NCI-H2227 treated with DMSO at 0.1 percent for 48 hours (cell line): Measurements from ENCODE around the gene TRAF3IP3.
"Not testable (repeated sequence)": the region's sequence is repeated elsewhere in the genome, so short reads cannot be mapped to it uniquely, and the experiment has no call there.

Experiments
- DNase-seq: peaks from one replicate; lab custom pipeline; 2025; lab: John Stamatoyannopoulos, UW

Gene TRAF3IP3

DNA sequence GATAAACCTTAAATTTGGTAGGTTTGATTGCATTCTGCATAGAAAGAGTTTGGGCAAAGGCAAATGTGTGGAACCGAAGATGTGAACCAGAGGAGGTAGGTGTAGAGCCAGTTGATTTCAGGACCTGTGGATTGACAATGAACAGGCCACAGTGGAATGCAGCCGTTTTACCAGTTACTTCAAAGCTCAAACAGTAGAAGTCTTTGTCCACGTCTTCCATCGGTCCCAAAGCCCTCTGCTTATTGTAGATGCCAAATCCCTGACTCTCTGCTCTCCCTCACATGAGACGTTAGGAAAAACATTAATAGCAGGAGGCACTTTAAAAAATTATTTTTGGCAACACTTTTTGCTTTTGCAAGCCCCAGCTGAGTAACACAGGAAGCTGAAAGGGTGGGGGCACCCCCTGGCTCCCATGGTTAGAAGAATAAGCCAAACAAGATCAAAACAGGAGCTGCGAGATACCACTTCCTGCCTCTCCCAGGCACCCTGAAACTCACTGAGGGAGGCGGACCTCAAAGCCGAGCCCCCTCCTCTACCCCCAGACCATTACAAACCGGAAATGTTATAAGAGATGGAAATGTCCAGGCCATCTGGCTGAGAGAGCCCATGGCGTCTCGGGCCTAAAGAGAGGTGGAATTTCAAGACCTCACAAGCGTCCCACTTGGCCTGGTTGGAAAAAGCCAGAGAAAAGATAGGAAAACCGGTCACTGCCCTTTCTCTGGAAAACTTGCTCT lies 13.5 kb downstream of the TRAF3IP3 start:
- no peak for DNase-seq

- DNase-seq, result no peak
Observed at GRCh38 chr1:209769971-209770370, 14.1 kb downstream of the TRAF3IP3 start.

- DNase-seq, result no peak
Observed at GRCh38 chr1:209770636-209771415, 15.0 kb downstream of the TRAF3IP3 start.

GRCh38 chr1:209772126-209772525 lies 16.3 kb downstream of the TRAF3IP3 start:
- DNase-seq, result no peak

DNA sequence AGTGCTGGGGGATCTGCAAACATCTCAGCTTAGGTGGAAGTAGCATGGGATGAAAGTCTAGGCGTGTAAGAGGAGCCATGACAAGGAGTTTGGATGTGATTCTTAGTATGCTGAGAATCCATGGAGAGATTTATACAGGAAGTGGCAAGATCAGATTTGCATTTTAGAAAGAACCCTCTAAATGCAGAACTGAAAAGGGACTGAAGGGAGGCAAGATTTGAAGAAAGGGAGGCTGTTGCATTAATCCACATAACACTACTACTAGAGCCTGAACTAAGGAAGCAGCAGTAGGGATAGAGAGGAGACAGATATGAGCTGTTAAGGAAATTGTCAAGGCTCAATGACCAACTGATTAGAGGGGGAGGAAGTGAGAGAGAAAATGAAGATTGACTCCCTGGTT lies 18.7 kb downstream of the TRAF3IP3 start:
- no peak for DNase-seq

GRCh38 chr1:209775678-209776077 lies 19.8 kb downstream of the TRAF3IP3 start:
- DNase-seq, result no peak

DNA sequence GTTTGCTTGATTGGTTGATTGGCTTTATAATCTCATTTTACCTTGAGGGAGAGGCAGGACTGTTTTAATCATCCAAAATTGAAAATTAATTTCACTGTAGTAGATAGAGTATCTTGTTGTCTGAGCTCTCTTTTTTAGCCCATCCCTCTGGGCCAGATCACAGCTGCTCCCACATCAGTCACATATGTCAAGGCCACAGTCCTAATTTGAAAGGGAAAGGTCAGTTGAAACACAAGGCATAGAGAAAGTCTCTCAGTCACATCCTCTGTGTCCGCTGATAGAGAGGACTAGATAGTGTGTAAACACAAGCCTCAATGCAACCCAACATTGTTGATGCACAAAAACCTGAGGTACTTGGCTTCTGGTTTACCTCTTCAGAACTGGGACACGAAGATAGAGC lies 21.7 kb downstream of the TRAF3IP3 start:
- DNase-seq, result no peak

DNA sequence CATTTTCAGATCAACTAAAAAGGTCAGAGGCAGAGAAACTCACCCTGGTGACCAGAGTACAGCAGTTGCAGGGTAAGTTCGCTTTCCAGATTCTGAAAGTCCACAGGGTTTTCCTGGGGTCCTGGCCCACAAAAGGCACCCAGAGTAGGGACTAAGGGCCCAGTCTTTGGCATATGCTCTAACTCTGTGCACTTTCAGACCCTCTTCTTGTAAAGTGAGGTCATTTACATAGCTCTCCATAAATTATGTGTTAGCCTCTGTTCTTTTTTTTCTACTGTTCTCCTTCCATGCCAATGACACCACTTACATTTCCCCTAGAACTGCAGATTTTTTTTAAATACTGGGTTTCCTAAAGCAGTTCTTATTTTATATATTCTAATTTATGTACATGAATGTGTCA lies 22.2 kb downstream of the TRAF3IP3 start:
- DNase-seq, result no peak

- no peak for DNase-seq
Observed at GRCh38 chr1:209780268-209780667, 24.4 kb downstream of the TRAF3IP3 start.

DNA sequence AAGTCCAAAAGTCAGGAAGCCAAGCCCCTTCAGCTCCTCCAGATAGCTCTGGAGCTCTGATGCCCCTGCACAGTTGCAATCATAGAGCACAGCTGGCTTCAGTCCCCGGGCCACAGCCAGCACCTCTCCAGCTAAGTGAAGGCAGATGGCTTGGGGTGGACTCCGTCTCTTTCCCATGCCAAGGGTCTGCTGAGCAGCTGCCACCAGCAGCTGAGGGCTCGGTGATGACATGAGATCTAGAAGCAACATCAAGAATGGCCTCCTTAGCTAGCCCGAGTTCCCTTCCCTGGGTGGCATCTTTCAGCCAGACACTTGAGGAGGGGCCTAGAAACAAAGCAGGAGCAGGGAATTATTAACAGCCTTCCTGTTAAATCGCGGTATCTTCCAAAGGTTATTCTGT lies 27.5 kb downstream of the TRAF3IP3 start:
- no peak for DNase-seq

GRCh38 chr1:209784265-209785169 lies 28.7 kb downstream of the TRAF3IP3 start, which contains the start of gene C1orf74:
TSS of gene C1orf74 (minus strand) at chr1:209784559. CDS start at chr1:209783634, 925 bp downstream.
- peak; percentile 99 for DNase-seq

GRCh38 chr1:209785592-209785991 lies 29.7 kb downstream of the TRAF3IP3 start:
- DNase-seq, result no peak

- DNase-seq, result no peak
Observed at GRCh38 chr1:209786146-209786545, 30.3 kb downstream of the TRAF3IP3 start.

GRCh38 chr1:209787551-209787950 lies 31.7 kb downstream of the TRAF3IP3 start:
- DNase-seq, result no peak

- no peak for DNase-seq
Observed at GRCh38 chr1:209789245-209789644, 33.4 kb downstream of the TRAF3IP3 start.

DNA sequence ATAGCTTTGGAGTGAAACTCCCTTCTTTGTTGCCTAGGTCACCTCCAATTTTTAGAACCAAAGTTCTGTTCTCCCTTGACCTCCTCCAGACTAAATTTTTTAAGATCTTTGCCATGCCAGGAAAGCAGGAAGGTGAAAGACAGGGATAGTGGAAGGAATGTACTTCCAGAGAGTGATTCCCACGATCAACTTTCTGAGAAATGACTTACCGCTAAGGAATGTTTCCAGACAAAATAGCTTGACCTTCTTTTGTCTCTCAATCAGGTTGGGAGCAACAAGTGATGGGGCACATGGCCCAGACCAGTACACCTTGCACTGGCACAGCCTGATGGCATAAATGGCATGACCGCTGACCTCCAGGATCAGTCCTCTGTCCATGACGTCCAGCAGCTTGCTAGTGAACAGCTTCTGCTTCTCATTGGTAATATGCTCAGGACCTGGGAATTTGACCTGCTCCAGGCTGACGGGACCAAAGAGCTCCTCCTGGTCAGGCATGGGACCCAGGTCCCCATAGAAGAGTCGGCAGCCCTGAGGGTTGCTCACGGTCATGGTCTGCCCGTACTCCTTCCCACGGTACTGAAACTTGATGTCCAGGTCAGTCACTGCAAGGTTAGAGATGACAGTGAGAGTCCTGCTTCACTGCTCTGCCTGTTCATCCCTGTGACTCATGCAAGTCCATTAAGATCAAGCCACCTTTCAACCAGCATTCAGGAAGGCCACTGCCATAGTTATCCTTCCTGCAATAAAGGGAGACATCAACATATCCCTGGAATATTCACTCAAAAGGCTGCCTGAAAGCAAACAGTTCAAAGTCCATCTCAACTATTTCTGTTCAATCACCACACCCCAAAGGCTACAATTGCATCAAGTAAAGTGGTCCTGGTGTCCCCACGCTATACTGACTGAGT lies 34.7 kb downstream of the TRAF3IP3 start:
- DNase-seq, result no peak

GRCh38 chr1:209791920-209792319 lies 36.1 kb downstream of the TRAF3IP3 start:
- DNase-seq, result no peak

GRCh38 chr1:209793711-209794110 lies 37.9 kb downstream of the TRAF3IP3 start:
- DNase-seq, result not testable (repeated sequence)

GRCh38 chr1:209797978-209798639 lies 42.3 kb downstream of the TRAF3IP3 start:
- no peak for DNase-seq

DNA sequence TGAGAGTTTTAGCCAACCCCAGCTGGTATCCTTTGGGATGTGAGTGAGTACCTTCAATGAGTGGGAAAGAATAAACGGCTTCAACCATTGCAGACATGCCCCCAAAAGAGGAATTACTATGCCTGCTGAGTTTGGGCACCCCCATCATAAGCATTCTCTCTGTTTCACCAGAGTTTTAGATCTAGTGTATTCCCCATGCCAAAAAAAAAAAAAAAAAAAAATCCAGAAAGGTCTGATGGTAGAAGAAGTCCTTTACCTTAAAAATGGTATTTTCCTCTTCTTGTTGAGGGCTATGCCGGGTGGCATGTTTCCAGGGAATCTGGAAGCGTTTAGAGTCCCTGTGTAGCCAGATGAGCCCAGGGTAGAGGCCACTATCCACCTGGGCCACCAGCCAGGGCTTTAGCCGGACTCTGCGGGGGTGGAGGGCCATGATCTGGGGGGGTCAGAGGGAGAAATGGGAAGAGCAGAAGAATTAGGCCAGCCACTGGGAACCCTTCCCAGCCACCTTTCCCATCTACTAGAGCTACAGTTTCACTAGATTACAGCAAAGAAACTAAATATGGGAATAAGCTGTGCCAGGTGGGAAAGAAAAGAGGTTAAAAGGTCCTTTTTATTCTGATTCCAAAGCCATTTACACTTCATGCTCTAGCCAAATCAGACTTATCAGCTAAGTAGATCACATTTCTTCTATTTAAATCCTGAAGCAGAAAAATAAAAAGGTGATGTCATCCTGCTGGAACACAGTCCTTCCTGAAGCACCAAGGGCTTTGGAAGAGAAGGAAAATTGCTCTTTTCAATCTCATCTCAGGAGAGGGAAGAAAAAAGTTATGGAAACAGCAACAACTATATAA lies 45.4 kb downstream of the TRAF3IP3 start:
- DNase-seq, result no peak
